Measurements from ENCODE around the gene EPM2AIP1. TPM values are rescaled to one million over a fixed set of nuclear protein-coding genes. Genes with fewer than 3 reads are reported as not detected.

Gene EPM2AIP1
- total RNA-seq, 1 experiment from 2014 or later: 8.7 TPM

DNA sequence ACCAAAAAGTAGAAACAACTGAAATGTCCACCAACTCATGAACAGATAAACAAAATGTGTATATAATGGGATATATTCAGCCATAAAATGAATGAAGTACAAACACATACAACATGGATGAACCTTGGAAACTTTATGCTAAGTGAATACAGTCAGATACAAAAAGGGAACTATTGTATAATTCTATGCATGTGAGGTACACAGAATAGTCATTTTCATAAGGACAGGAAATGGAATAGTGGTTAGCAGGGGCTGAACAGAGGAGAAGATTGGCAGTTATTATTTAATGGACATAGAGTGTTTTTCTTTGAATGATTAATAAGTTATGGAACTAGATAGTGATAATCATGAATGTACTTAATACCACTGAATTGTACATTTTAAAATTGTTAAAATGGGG is 28.1 kb downstream of the EPM2AIP1 start:
- CTCF ChIA-PET: no interaction called here

More for the DNA sequence above, 28.1 kb downstream of the EPM2AIP1 start:
- Histone ChIP-seq H3K9ac (ENCODE audit: low read length) (no peak overlapping the region), H3K9me3 (ENCODE audit: control insufficient read depth in 1 of 2, insufficient read depth in 1 of 2, low read depth in 1 of 2, low read length in 2 of 2) (no peaks in the 10 kb centered on the region), H3K27me3 (ENCODE audit: insufficient read depth, low read length) (no peaks in the 10 kb centered on the region), H3K4me1 (ENCODE audit: control insufficient read depth in 1 of 2, insufficient read depth in 2 of 2, low read length in 2 of 2) (peaks cover 0 to 10% of the 10 kb centered on the region in 2 experiments; a peak in 3 of 4 replicates), H3K79me2 (ENCODE audit: insufficient read depth, low read length) (no peaks in the 10 kb centered on the region), H3K27ac (ENCODE audit: low read depth, low read length) (no peak overlapping the region), H3K36me3 (ENCODE audit: control insufficient read depth in 1 of 2, insufficient read depth in 2 of 2, low read length in 2 of 2) (no peaks in the 10 kb centered on the region), H3K4me2 (ENCODE audit: low read length) (no peak overlapping the region), H3K9me2 (ENCODE audit: insufficient read depth) (no peaks in the 10 kb centered on the region), H4K20me1 (ENCODE audit: insufficient read depth) (no peaks in the 10 kb centered on the region), H3K4me3 (replicated peaks in 1 of 2; ENCODE audit: low read depth in 1 of 2, low read length in 2 of 2) (no peak overlapping the region), H2AFZ (ENCODE audit: low read depth, low read length, poor library complexity, severe bottlenecking) (no peak overlapping the region)
- ATAC-seq: no peak
- ChIA-PET RAD21 (ENCODE audit: low non-redundant PET in 1 of 2, low total read pairs in 2 of 2, uncharacterized antibody in 2 of 2, unreplicated experiment in 2 of 2) (no interaction called here), POLR2A (no interaction called here)
- no peak for TF ChIP-seq POLR2A (IDR thresholded peaks at IDR 0.05; ENCODE audit: borderline replicate concordance, extremely low read depth, insufficient read depth, insufficient read length)
- no peak for TF ChIP-seq EZH2phosphoT487 (IDR thresholded peaks at IDR 0.05; ENCODE audit: borderline replicate concordance)
- no peak for TF ChIP-seq ELF1 (IDR thresholded peaks at IDR 0.05; ENCODE audit: borderline replicate concordance, low read depth)
- TF ChIP-seq ZFX (IDR thresholded peaks at IDR 0.05): no peak
- TF ChIP-seq RAD21 (IDR thresholded peaks at IDR 0.05; ENCODE audit: low read depth): no peak
- TF ChIP-seq ZNF274 (IDR thresholded peaks at IDR 0.05; ENCODE audit: low read depth, low read length): no peak
- no peak for TF ChIP-seq CEBPB (IDR thresholded peaks at IDR 0.05; ENCODE audit: low read depth)
- TF ChIP-seq FOSL1 (IDR thresholded peaks at IDR 0.05; ENCODE audit: low read depth): no peak
- TF ChIP-seq SIN3A (IDR thresholded peaks at IDR 0.05; ENCODE audit: low read depth): no peak
- TF ChIP-seq ZBTB33 (IDR thresholded peaks at IDR 0.05; ENCODE audit: extremely low read depth, insufficient replicate concordance, low read length): no peak
- TF ChIP-seq CTCF (IDR thresholded peaks at IDR 0.05 in 2 of 3, conservative IDR thresholded peaks at IDR 0.05 in 1 of 3; ENCODE audit: borderline replicate concordance in 1 of 3, insufficient read depth in 1 of 3, low read depth in 2 of 3, low read length in 2 of 3): no peak
- TF ChIP-seq, protein P1, sequence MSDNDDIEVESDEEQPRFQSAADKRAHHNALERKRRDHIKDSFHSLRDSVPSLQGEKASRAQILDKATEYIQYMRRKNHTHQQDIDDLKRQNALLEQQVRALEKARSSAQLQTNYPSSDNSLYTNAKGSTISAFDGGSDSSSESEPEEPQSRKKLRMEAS (IDR thresholded peaks at IDR 0.05): no peak
- TF ChIP-seq SRF (IDR thresholded peaks at IDR 0.05; ENCODE audit: low read depth): no peak
- TF ChIP-seq SP1 (IDR thresholded peaks at IDR 0.05; ENCODE audit: low read depth): no peak
- no peak for TF ChIP-seq ATF3 (IDR thresholded peaks at IDR 0.05)
- no peak for TF ChIP-seq EGR1 (IDR thresholded peaks at IDR 0.05; ENCODE audit: low read depth)
- TF ChIP-seq TCF7L2 (IDR thresholded peaks at IDR 0.05; ENCODE audit: borderline replicate concordance, extremely low read depth, insufficient read depth, insufficient read length): no peak
- TF ChIP-seq REST (IDR thresholded peaks at IDR 0.05; ENCODE audit: low read depth): no peak
- no TSS peak for BruUV-seq (replicated peaks)
- no peak for DNase-seq (ENCODE audit: low read depth, low spot score)
- intact Hi-C loops (cut with micrococcal nuclease): no loop called here
